ENCODE results near the gene DLG2.

GRCh38 chr11:83818349-83818748 lies 1808.8 kb downstream of the DLG2 start:
- TF ChIP-seq CTCF (IDR thresholded peaks at IDR 0.05) (no peak), POLR2A (IDR thresholded peaks at IDR 0.05) (no peak)
